DND-41 (cell line): ENCODE results near the gene TSPAN9.

Source experiments
- ATAC-seq: fragments of 200-7000 bp; cut with Tn5 transposase; 3 replicates; pipeline ENCODE4 v1.9.1; 2021; ENCODE audit warnings: low read depth; ENCODE audit not compliant: insufficient read depth
- DNase-seq: peaks from one replicate; pipeline ENCODE4 v3.0.0-alpha.2; 2020
- H2AFZ ChIP-seq: 2 replicates; pipeline ENCODE4 v1.6.0; 2012; ENCODE audit warnings: low read depth, low read length
- H3K27ac ChIP-seq: 2 replicates; pipeline ENCODE4 v1.5.1; 2012; ENCODE audit warnings: low read length, inconsistent platforms
- H3K27me3 ChIP-seq: fragments of 200-600 bp; sonication (generic); 2 replicates; pipeline ENCODE4 v1.6.0; 2012; ENCODE audit warnings: low read length, mild to moderate bottlenecking, inconsistent platforms; ENCODE audit not compliant: insufficient read depth, poor library complexity
- H3K36me3 ChIP-seq: 2 replicates; pipeline ENCODE4 v1.5.1; 2012; ENCODE audit warnings: low read length, inconsistent platforms; ENCODE audit not compliant: insufficient read depth
- H3K4me1 ChIP-seq: 2 replicates; pipeline ENCODE4 v1.5.1; 2012; ENCODE audit warnings: mild to moderate bottlenecking, low read length; ENCODE audit not compliant: insufficient read depth
- H3K4me2 ChIP-seq: 2 replicates; pipeline ENCODE4 v1.6.0; 2012; ENCODE audit warnings: mild to moderate bottlenecking, moderate library complexity, low read length, inconsistent platforms; ENCODE audit not compliant: insufficient read depth
- H3K4me3 ChIP-seq, 2 experiments: fragments of 200-600 bp in 1 of 2; shearing (Covaris generic) in 1 of 2; 2 replicates each; pipeline ENCODE4 v1.5.1; 2012 to 2016; ENCODE audit warnings: inconsistent platforms in 2 of 2, low read length in 2 of 2, mild to moderate bottlenecking in 2 of 2, low read depth in 1 of 2, moderate library complexity in 1 of 2
- H3K79me2 ChIP-seq: 2 replicates; pipeline ENCODE4 v1.6.0; 2012; ENCODE audit warnings: low read length, inconsistent platforms; ENCODE audit not compliant: insufficient read depth
- H3K9ac ChIP-seq: 2 replicates; pipeline ENCODE4 v1.6.0; 2012; ENCODE audit warnings: low read depth, mild to moderate bottlenecking, inconsistent platforms, low read length, moderate library complexity
- H3K9me3 ChIP-seq: 2 replicates; pipeline ENCODE4 v1.5.1; 2012; ENCODE audit warnings: low read length, moderate library complexity, mild to moderate bottlenecking, inconsistent platforms; ENCODE audit not compliant: insufficient read depth, severe bottlenecking
- H4K20me1 ChIP-seq: 2 replicates; pipeline ENCODE4 v1.6.0; 2012; ENCODE audit warnings: low read length; ENCODE audit not compliant: insufficient read depth
- EZH2 ChIP-seq: IDR thresholded peaks from 3 replicates; pipeline ENCODE4 v1.6.1; 2012; ENCODE audit warnings: borderline replicate concordance, low read depth, mild to moderate bottlenecking, moderate library complexity, low read length, inconsistent platforms; ENCODE audit not compliant: severe bottlenecking
- TF ChIP-seq, protein P1 (sequence below): IDR thresholded peaks from 2 replicates; pipeline ENCODE4 v1.5.1; 2012; ENCODE audit warnings: borderline replicate concordance, low read length, moderate library complexity, mild to moderate bottlenecking; ENCODE audit not compliant: poor library complexity, severe bottlenecking; ENCODE audit errors: extremely low read depth

Gene TSPAN9

DNA sequence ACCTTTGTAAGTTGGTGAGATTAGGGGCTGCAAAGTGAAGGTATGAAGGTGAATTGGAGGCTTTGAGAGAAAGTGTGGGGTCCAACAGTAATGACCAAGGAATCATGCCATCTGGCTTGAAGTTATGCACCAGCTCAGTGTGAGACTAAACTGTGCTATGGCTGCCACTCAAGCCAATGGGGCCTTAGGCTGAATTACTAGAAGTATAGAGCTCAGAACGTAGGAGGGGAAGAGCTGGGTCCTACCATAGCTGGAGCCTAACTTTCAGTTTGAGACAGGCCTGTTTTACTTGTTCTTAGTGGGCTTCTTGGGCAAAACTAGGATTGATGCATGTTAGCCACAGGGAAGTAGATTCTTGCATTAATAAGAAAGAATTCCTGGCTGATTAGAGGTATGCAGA, 194.0 kb downstream of the TSPAN9 start:
- no peaks in the 10 kb centered on the region for H3K9me3 ChIP-seq
- no peak overlapping the region for H3K27ac ChIP-seq
- peaks cover 11% of the 10 kb centered on the region for H3K27me3 ChIP-seq
- no peak overlapping the region for H2AFZ ChIP-seq
- TF ChIP-seq, protein P1, sequence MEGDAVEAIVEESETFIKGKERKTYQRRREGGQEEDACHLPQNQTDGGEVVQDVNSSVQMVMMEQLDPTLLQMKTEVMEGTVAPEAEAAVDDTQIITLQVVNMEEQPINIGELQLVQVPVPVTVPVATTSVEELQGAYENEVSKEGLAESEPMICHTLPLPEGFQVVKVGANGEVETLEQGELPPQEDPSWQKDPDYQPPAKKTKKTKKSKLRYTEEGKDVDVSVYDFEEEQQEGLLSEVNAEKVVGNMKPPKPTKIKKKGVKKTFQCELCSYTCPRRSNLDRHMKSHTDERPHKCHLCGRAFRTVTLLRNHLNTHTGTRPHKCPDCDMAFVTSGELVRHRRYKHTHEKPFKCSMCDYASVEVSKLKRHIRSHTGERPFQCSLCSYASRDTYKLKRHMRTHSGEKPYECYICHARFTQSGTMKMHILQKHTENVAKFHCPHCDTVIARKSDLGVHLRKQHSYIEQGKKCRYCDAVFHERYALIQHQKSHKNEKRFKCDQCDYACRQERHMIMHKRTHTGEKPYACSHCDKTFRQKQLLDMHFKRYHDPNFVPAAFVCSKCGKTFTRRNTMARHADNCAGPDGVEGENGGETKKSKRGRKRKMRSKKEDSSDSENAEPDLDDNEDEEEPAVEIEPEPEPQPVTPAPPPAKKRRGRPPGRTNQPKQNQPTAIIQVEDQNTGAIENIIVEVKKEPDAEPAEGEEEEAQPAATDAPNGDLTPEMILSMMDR = no peak
- TF ChIP-seq EZH2 = no peak
- no peak overlapping the region for H3K4me3 ChIP-seq
- ATAC-seq = no peak
- H3K36me3 ChIP-seq = no peaks in the 10 kb centered on the region
- no peaks in the 10 kb centered on the region for H3K4me1 ChIP-seq
- H3K79me2 ChIP-seq = no peaks in the 10 kb centered on the region
- no peak for DNase-seq
- no peak overlapping the region for H3K9ac ChIP-seq
- H3K4me2 ChIP-seq = no peak overlapping the region
- H4K20me1 ChIP-seq = peaks cover 12% of the 10 kb centered on the region

DNA sequence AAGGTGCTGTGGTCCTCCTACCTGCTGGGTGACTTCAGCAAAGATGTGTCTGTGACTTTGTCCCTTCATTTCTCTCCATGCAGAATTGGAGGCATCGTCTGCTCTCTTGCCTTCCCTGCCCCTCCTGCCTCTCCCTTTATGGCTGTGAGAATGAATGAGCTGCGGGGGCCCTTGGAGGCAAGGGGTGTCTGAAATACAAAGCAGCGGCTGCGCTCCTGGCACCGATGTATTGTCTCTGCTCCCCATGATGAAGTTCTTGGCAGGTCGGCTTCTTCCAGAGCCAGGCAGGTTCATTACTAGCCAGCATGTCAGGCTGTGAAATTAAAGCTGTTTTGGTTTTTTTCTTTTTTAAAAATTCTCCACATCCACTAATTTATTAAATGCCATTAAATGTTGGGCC, 194.5 kb downstream of the TSPAN9 start:
- Histone ChIP-seq H3K4me1 (no peaks in the 10 kb centered on the region), H3K79me2 (no peaks in the 10 kb centered on the region), H2AFZ (no peak overlapping the region), H3K4me3 (no peak overlapping the region), H3K36me3 (no peaks in the 10 kb centered on the region), H3K27me3 (peaks cover 11% of the 10 kb centered on the region), H3K9ac (no peak overlapping the region), H3K27ac (no peak overlapping the region), H3K4me2 (no peak overlapping the region), H3K9me3 (no peaks in the 10 kb centered on the region), H4K20me1 (peaks cover 12% of the 10 kb centered on the region)
- no peak for DNase-seq
- no peak for TF ChIP-seq EZH2
- TF ChIP-seq, protein P1 = no peak
- no peak for ATAC-seq

DNA sequence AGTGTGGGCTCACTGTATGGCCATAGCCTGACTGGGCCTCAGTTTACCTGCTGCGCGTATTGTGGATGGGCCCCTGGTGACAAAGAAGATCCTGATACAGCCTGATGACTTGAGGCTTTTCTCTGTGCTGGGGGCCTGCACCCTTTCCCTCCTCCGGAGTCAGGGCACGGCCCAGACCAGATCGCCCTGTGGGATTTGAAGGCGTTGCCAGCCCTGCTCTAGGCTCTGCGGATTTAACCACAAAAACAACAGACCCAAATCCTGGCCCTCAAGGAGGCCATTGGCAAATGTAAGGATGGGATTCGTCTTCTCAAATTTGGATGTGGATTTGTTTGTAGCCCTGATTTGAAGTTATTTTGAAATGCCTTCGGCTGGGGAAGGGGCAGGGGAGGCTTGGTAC, 195.8 kb downstream of the TSPAN9 start:
- no peak overlapping the region for H3K9ac ChIP-seq
- no peaks in the 10 kb centered on the region for H3K79me2 ChIP-seq
- ATAC-seq = no peak
- TF ChIP-seq EZH2 = no peak
- TF ChIP-seq, protein P1 = no peak
- no peak overlapping the region for H3K27ac ChIP-seq
- H3K4me1 ChIP-seq = no peaks in the 10 kb centered on the region
- no peak overlapping the region for H2AFZ ChIP-seq
- peaks cover 8% of the 10 kb centered on the region; the same call in 1 of the 2 replicates for H4K20me1 ChIP-seq
- H3K4me3 ChIP-seq = no peak overlapping the region
- no peaks in the 10 kb centered on the region for H3K9me3 ChIP-seq
- no peak overlapping the region for H3K4me2 ChIP-seq
- DNase-seq = no peak
- H3K27me3 ChIP-seq = peaks cover 9% of the 10 kb centered on the region
- no peaks in the 10 kb centered on the region for H3K36me3 ChIP-seq

DNA sequence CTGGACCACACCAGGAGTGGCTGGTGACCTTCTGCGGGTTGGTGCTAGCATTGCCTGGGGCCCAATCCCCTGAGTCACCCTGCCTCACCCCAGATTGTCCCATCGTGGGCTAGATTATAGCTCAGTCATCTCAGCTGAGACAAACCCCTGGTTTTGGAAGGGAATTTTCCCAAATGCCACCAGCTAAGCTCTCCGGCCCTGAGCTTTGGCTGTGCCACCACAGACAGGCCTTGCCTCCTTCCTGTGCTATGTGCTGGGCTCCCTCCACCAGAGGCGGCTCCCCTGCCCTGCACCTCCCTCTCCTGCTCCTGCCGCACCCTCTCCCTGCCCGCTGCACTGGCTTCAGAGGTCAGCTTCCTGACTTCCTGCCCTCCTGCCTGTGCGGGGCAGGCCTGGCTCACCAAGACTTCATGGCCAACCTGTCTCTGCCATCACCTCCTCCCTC, 196.3 kb downstream of the TSPAN9 start:
- Histone ChIP-seq H3K36me3 (no peaks in the 10 kb centered on the region), H2AFZ (no peak overlapping the region), H3K4me2 (no peak overlapping the region), H3K27ac (no peak overlapping the region), H3K9ac (no peak overlapping the region), H4K20me1 (peaks cover 12% of the 10 kb centered on the region; the same call in 1 of the 2 replicates), H3K79me2 (no peaks in the 10 kb centered on the region), H3K9me3 (no peaks in the 10 kb centered on the region), H3K4me3 (no peak overlapping the region), H3K4me1 (no peaks in the 10 kb centered on the region), H3K27me3 (peaks cover 9% of the 10 kb centered on the region)
- ATAC-seq = no peak
- no peak for DNase-seq
- TF ChIP-seq EZH2 = no peak
- TF ChIP-seq, protein P1 = no peak
